PFSK-1 (cell line): Measurements from ENCODE around the gene BARHL2.

Experiments used
- POLR2AphosphoS5 ChIP-seq: IDR thresholded peaks from 2 replicates; pipeline ENCODE4 v1.6.1; 2012; ENCODE audit warnings: low read depth, mild to moderate bottlenecking, control low read depth, low read length, moderate library complexity
- REST ChIP-seq, 2 experiments: IDR thresholded peaks; 2 replicates each; pipeline versions ENCODE4 v1.6.1 to v1.8.0; 2011 to 2012; ENCODE audit warnings: low read depth in 2 of 2, low read length in 2 of 2, control low read depth in 1 of 2, inconsistent platforms in 1 of 2, mild to moderate bottlenecking in 1 of 2, moderate library complexity in 1 of 2; ENCODE audit not compliant: insufficient read depth in 1 of 2
- SIN3A ChIP-seq: IDR thresholded peaks from 2 replicates; pipeline ENCODE4 v1.6.1; 2012; ENCODE audit warnings: mild to moderate bottlenecking, low read length, moderate library complexity, borderline replicate concordance; ENCODE audit not compliant: insufficient read depth
- TAF1 ChIP-seq: IDR thresholded peaks from 2 replicates; pipeline ENCODE4 v1.6.1; 2012; ENCODE audit warnings: low read length, control low read depth, borderline replicate concordance; ENCODE audit not compliant: insufficient read depth

- TF ChIP-seq POLR2AphosphoS5: no peak
- TF ChIP-seq SIN3A: no peak
- TF ChIP-seq REST (IDR thresholded peaks at IDR 0.05; ENCODE audit: insufficient read depth in 1 of 2, low read depth in 2 of 2, low read length in 2 of 2): no peak
- no peak for TF ChIP-seq TAF1
Measured at GRCh38 chr1:90721210-90722194, 4.4 kb upstream of the BARHL2 start.
